Fibroblast of lung (primary cell): ENCODE measurements around the gene SLC16A10. TPM values are rescaled to one million over a fixed set of nuclear protein-coding genes. Genes with fewer than 3 reads are reported as not detected.
"Not testable (repeated sequence)": the region's sequence is repeated elsewhere in the genome, so short reads cannot be mapped to it uniquely, and the experiment has no call there.

Experiments
- DNase-seq, 2 donors: peaks; one replicate each; pipeline versions ENCODE4 v3.0.0 to v3.0.0-alpha.2; 2010; ENCODE audit warnings: low read depth in 2 of 2
- H2AFZ ChIP-seq: 2 replicates; pipeline ENCODE4 v1.5.1; 2012; ENCODE audit warnings: low read length, control low read depth, inconsistent platforms
- H3K27ac ChIP-seq: 2 replicates; pipeline ENCODE4 v1.5.1; 2011; ENCODE audit warnings: low read length, control low read depth; ENCODE audit not compliant: insufficient read depth
- H3K27me3 ChIP-seq: 2 replicates; pipeline ENCODE4 v1.5.1; 2011; ENCODE audit warnings: mild to moderate bottlenecking, low read length; ENCODE audit not compliant: control insufficient read depth, insufficient read depth
- H3K36me3 ChIP-seq: 2 replicates; pipeline ENCODE4 v1.5.1; 2011; ENCODE audit warnings: low read length; ENCODE audit not compliant: control insufficient read depth, insufficient read depth
- H3K4me1 ChIP-seq: 2 replicates; pipeline ENCODE4 v1.5.1; 2011; ENCODE audit warnings: low read length; ENCODE audit not compliant: control insufficient read depth, insufficient read depth; ENCODE audit errors: extremely low read depth
- H3K4me2 ChIP-seq: 2 replicates; pipeline ENCODE4 v1.5.1; 2011; ENCODE audit warnings: low read length, control low read depth; ENCODE audit not compliant: insufficient read depth; ENCODE audit errors: extremely low read depth
- H3K4me3 ChIP-seq, 4 experiments: fragments of 200-600 bp in 1 of 4; sonication (generic) in 1 of 4; replicated peaks in 1 of 4; 2 replicates each; pipeline ENCODE4 v1.5.1; 2011 to 2016; ENCODE audit warnings: low read length in 4 of 4, low read depth in 3 of 4, mild to moderate bottlenecking in 3 of 4, control low read depth in 2 of 4, inconsistent platforms in 1 of 4, mixed read lengths in 1 of 4; ENCODE audit not compliant: insufficient read depth in 1 of 4; ENCODE audit errors: control extremely low read depth in 1 of 4
- H3K79me2 ChIP-seq: 2 replicates; pipeline ENCODE4 v1.5.1; 2012; ENCODE audit warnings: mild to moderate bottlenecking, low read length, inconsistent platforms; ENCODE audit not compliant: control insufficient read depth, insufficient read depth
- H3K9ac ChIP-seq: 2 replicates; pipeline ENCODE4 v1.5.1; 2011; ENCODE audit warnings: mild to moderate bottlenecking, low read length, control low read depth; ENCODE audit not compliant: insufficient read depth
- H3K9me3 ChIP-seq: 2 replicates; pipeline ENCODE4 v1.5.1; 2012; ENCODE audit warnings: low read depth, low read length; ENCODE audit not compliant: control insufficient read depth, insufficient read depth
- H4K20me1 ChIP-seq: 2 replicates; pipeline ENCODE4 v1.5.1; 2011; ENCODE audit warnings: low read length; ENCODE audit not compliant: control insufficient read depth, insufficient read depth; ENCODE audit errors: extremely low read depth
- EZH2 ChIP-seq: IDR thresholded peaks from 2 replicates; pipeline ENCODE4 v1.5.1; 2012; ENCODE audit warnings: low read length, control low read depth, mild to moderate bottlenecking; ENCODE audit errors: missing control alignments
- polyA plus RNA-seq, 2 donors: library from polyadenylated mRNA; depleted of rRNA in 1 of 2; stranded (reverse) in 1 of 2; unstranded in 1 of 2; fragments of >200 nt; gene quantifications; 2 replicates each; pipeline ENCODE4 v1.2.1, GENCODE V29; 2011 to 2012; ENCODE audit warnings: missing spikeins in 1 of 2
- total RNA-seq: library from RNA; depleted of rRNA; stranded (reverse); fragments of >200 nt; gene quantifications from 2 replicates; pipeline ENCODE4 v1.2.1, GENCODE V29; 2014
- TF ChIP-seq, protein P1 (sequence below), 2 donors: IDR thresholded peaks in 1 of 2; conservative IDR thresholded peaks in 1 of 2; 1 replicate in 1 of 2; 2 replicates in 1 of 2; pipeline ENCODE4 v1.5.1; 2011 to 2012; ENCODE audit warnings: low read length in 2 of 2, control low read depth in 1 of 2, inconsistent platforms in 1 of 2, low read depth in 1 of 2, mild to moderate bottlenecking in 1 of 2

Gene SLC16A10
- total and polyA plus RNA-seq, 2 donors (not counting 1 experiment from before 2014, with no cell fraction given) = not detected

DNA sequence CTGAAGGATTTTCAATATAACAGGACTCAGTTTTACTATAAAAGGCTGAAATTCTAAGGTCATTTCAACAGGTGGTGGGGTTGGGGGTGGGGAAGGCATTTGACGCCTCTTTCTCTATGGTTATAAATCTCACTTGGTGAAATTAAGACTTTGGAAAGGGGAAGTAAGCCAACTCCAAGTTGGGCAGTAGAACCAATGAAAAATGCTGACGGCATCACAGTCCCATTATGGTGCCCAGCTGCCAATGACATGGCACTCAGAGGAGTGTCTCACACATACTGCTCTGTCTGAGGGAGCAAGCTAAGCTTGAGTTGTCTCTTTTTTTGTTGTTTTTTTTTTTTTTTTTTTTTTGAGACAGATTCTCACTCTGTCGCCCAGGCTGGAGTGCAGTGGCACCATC is 4.7 kb downstream of the SLC16A10 start:
- no peaks in the 10 kb centered on the region for H3K36me3 ChIP-seq
- no peak overlapping the region for H3K4me3 ChIP-seq
- no peak overlapping the region for H2AFZ ChIP-seq
- no peaks in the 10 kb centered on the region for H3K9me3 ChIP-seq
- no peaks in the 10 kb centered on the region for H3K79me2 ChIP-seq
- H3K4me1 ChIP-seq = no peaks in the 10 kb centered on the region
- no peak for DNase-seq
- peaks cover 36% of the 10 kb centered on the region for H3K27me3 ChIP-seq
- H3K9ac ChIP-seq = no peak overlapping the region
- H4K20me1 ChIP-seq = no peaks in the 10 kb centered on the region
- TF ChIP-seq, protein P1, sequence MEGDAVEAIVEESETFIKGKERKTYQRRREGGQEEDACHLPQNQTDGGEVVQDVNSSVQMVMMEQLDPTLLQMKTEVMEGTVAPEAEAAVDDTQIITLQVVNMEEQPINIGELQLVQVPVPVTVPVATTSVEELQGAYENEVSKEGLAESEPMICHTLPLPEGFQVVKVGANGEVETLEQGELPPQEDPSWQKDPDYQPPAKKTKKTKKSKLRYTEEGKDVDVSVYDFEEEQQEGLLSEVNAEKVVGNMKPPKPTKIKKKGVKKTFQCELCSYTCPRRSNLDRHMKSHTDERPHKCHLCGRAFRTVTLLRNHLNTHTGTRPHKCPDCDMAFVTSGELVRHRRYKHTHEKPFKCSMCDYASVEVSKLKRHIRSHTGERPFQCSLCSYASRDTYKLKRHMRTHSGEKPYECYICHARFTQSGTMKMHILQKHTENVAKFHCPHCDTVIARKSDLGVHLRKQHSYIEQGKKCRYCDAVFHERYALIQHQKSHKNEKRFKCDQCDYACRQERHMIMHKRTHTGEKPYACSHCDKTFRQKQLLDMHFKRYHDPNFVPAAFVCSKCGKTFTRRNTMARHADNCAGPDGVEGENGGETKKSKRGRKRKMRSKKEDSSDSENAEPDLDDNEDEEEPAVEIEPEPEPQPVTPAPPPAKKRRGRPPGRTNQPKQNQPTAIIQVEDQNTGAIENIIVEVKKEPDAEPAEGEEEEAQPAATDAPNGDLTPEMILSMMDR (conservative IDR thresholded peaks at IDR 0.05 in 1 of 2, IDR thresholded peaks at IDR 0.05 in 1 of 2; ENCODE audit: low read depth in 1 of 2, low read length in 2 of 2) = no peak
- TF ChIP-seq EZH2 = no peak
- H3K4me2 ChIP-seq = no peak overlapping the region
- H3K27ac ChIP-seq = no peak overlapping the region

DNA sequence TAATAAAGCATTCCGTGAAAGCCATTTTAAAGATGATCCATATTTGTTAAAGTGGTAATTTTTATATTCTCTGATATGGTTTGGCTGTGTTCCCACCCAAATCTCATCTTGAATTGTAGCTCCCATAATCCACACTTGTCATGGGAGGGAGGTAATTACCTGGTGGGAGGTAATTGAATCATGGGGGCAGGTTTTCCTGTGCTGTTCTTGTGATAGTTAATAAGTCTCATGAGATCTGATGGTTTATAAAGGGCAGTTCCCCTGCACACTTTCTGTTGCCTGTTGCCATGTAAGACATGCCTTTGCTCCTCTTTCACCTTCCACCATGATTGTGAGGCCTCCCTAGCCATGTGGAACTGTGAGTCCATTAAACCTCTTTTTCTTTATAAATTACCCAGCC is 8.2 kb downstream of the SLC16A10 start:
- not testable (repeated sequence) for H2AFZ ChIP-seq, H3K4me2 ChIP-seq, H3K4me3 ChIP-seq, H3K9me3 ChIP-seq, H3K27me3 ChIP-seq, H3K4me1 ChIP-seq, H3K79me2 ChIP-seq, H3K27ac ChIP-seq, H4K20me1 ChIP-seq, DNase-seq, H3K9ac ChIP-seq, H3K36me3 ChIP-seq

DNA sequence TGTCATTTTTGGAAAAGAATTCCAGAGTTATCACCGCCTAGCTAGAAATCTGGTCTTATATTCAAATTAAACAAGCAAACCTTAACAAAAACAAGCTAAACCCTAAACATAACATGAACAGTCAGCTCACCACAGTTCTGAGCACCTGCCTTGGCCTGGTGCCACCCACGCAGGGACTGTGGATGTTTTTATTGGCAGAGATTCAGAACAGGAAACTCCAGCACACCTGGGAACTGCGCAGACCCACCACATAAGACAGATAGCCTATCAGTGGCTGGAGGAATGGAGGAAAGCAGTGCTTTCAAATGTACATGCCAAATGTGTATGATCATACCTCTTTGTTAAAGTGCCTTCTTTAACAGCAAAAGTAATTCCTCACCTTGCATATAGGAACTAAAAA is 8.9 kb downstream of the SLC16A10 start:
- H3K4me3 ChIP-seq = no peak overlapping the region
- no peaks in the 10 kb centered on the region for H3K36me3 ChIP-seq
- no peaks in the 10 kb centered on the region for H4K20me1 ChIP-seq
- H3K27ac ChIP-seq = no peak overlapping the region
- H3K79me2 ChIP-seq = no peaks in the 10 kb centered on the region
- H3K4me1 ChIP-seq = no peaks in the 10 kb centered on the region
- no peak overlapping the region for H3K9ac ChIP-seq
- no peaks in the 10 kb centered on the region for H3K9me3 ChIP-seq
- TF ChIP-seq, protein P1 (conservative IDR thresholded peaks at IDR 0.05 in 1 of 2, IDR thresholded peaks at IDR 0.05 in 1 of 2; ENCODE audit: low read depth in 1 of 2, low read length in 2 of 2) = no peak
- no peak for TF ChIP-seq EZH2
- H3K27me3 ChIP-seq = peaks cover 6% of the 10 kb centered on the region
- no peak overlapping the region for H3K4me2 ChIP-seq
- no peak for DNase-seq
- H2AFZ ChIP-seq = no peak overlapping the region
